GM18502 (cell line): ENCODE results near the gene ATP1A3.

Source experiments
- ATAC-seq: cut with Tn5 transposase; IDR thresholded peaks from one replicate; pipeline ENCODE4 v1.9.1; 2021; ENCODE audit warnings: mild to moderate bottlenecking; ENCODE audit not compliant: unreplicated experiment, poor library complexity

Gene ATP1A3

DNA sequence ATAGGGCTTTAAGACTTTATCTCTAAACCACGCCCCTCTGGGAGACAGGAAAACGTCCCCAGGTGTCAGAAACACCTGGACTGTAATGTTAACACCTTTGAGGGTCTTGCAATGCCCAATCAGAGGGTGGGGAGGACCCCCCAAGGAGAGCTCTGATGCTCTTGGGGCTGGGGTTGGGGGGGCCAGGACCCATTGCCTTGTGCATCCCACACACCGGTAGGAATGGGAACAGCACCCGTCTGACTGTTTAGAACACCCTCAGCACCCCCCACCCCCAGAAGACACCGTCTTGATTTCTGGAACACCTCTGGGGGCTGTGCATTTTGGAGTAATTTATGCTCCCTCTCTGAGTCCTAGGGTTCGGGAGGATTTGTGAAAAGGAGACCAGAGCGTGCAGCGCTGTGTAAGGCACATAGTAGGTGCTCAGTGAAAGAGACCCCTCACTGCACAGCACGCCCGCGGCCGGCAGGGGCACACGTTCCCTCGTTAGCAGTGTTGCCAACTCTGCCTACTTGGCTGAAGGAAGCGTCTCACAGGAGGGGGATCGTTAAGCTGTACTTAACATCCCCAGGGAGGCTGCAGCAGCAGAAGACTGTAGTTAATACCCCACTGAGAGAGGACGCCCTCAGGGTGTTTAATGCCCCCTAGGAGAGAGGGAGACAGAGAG lies 63.0 kb downstream of the ATP1A3 start:
- ATAC-seq, result no peak

GRCh38 chr19:41930322-41930722 lies 63.7 kb downstream of the ATP1A3 start:
- ATAC-seq, result no peak

DNA sequence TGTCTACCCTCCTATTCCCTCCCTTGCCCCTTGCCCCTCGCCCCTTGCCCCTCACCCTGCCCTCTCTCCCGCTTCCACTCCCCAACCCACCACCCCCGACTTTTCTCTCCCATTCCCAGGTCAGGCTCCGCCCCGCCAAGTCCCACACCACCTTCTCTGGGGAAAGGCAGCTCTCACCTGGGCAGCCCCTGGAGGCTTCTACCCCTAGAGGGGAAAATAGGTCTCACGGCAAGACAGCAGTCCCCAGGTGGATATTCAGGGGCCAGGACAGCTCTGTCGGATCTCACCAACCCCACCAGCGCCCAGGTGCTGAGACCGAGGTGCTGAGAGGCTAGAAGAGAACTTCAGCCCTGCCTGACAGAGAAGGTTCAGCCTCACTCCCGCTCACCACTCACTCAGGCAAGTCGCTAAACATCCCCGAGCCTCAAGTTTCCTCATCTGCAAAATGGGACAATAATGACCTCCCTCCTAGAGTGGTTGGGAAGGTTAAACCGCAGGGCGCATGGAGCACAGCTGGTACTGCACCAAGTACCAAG lies 64.4 kb downstream of the ATP1A3 start:
- ATAC-seq, result no peak

- ATAC-seq, result no peak
Measured at GRCh38 chr19:41928754-41929535, 65.1 kb downstream of the ATP1A3 start.

DNA sequence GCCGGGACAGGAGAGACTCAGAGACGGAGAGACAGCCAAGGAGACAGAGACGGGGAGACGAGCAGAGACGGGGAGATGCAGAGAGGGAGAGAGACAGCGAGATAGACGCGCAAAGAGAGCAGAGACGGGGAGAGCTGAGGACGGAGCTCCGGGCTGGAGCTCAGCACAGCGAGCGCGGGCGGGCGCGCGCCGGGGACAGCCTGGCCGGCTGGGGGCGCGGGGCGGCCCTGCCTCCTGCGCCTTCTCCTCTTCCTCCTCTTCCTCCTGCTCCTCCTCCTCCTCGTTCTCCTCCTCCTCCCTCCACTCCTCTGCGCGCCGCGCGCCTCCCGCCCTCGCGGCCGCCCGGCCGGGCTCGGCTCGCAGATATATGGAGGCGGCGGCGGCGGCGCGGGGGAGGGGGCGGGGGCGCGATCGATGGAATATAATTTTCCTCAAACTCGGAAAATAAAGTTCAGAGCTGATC lies 65.8 kb downstream of the ATP1A3 start, which contains the start of gene ERFL:
Gene ERFL, minus strand, starts transcription at position 229 of the 463 bp plus-strand sequence. CDS start 15,530 bp downstream, outside the sequence.
- no peak for ATAC-seq

- no peak for ATAC-seq
Measured at GRCh38 chr19:41927497-41928192, 66.4 kb downstream of the ATP1A3 start.

GRCh38 chr19:41926763-41927496 lies 67.1 kb downstream of the ATP1A3 start:
- ATAC-seq, result no peak

- no peak for ATAC-seq
Measured at GRCh38 chr19:41926028-41926762, 67.8 kb downstream of the ATP1A3 start.

GRCh38 chr19:41925208-41926003 lies 68.6 kb downstream of the ATP1A3 start:
- no peak for ATAC-seq

DNA sequence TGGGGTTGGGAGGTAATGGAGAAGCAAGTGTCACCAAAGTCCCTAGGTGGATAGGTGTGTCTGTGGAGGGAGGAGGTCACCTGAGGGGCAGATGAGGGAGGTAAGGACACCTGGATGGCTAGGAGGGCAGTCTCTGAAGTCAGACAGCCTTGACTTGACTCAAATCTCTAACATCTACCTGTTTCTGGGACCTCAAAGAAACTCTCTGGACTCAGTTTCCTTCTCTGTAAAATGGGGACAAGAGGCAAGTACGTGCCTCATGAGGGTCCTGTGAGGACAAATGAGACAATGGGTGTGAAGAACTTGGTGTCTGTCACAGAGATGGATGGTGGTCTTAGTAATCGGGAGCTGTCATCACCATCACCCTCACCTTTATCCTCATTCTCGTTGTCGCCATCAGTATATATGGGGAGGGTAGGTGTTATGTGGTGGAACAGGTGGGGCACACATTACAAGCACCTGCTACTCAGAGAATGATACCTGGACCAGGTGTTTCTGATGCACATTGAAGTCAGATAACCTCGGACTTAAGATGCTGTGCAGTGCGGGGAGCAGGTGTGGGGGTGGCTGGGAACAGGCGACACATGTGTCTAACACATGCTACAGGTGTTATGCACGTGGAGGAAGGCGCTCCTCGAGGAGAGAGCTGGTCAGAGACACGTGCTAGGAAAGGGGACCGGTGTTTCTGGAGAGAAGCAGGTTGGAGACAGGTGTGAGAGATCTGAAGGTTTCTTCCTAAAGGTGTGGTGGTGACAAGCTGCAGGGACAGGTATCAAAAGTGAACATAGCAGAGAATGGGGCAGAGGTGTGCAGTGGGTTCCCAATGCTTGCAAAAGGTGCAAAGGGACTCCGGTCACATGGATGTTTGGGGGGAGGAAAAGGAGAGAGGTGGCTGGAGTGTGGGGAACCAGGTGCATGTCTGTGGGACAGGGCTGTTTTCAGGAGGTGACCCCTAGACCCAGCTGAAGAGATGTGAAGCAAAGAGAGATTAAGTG lies 69.6 kb downstream of the ATP1A3 start:
- ATAC-seq, result no peak

DNA sequence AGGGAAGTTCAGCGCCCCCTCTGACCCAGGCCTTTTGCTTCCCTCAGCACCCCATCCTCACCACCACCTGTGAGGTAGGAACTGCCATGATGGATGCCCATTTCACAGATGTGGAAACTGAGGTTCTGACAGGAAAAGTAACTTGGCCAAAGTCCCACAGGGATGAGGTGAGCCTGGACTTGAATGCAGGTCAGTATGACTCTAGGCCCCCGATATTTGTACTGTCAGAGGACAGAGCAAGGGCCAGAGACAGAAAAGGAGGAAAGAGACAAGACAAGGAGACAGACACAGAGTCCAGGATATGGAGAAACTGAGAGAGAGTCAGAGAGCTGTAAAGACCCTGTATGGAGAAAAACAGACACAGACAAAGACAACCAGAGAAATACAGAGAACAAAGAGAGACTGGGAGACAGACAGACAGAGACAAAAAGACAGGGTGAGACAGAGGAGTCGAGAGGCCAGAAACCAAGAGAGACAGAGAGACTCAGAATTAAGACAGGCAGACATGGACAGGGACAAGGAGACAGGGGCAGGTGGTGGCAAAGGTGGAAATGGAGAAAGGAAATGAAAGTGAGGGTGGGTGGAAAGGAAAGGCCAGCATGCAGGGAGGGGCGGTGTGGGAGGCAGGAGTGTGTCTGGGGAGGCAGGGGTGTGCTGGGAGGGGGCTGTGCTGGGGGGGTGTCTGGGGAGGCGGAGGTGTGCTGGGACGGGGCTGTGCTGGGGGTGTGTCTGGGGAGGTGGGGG lies 70.8 kb downstream of the ATP1A3 start:
- no peak for ATAC-seq

GRCh38 chr19:41922585-41922984 lies 71.4 kb downstream of the ATP1A3 start:
- no peak for ATAC-seq

DNA sequence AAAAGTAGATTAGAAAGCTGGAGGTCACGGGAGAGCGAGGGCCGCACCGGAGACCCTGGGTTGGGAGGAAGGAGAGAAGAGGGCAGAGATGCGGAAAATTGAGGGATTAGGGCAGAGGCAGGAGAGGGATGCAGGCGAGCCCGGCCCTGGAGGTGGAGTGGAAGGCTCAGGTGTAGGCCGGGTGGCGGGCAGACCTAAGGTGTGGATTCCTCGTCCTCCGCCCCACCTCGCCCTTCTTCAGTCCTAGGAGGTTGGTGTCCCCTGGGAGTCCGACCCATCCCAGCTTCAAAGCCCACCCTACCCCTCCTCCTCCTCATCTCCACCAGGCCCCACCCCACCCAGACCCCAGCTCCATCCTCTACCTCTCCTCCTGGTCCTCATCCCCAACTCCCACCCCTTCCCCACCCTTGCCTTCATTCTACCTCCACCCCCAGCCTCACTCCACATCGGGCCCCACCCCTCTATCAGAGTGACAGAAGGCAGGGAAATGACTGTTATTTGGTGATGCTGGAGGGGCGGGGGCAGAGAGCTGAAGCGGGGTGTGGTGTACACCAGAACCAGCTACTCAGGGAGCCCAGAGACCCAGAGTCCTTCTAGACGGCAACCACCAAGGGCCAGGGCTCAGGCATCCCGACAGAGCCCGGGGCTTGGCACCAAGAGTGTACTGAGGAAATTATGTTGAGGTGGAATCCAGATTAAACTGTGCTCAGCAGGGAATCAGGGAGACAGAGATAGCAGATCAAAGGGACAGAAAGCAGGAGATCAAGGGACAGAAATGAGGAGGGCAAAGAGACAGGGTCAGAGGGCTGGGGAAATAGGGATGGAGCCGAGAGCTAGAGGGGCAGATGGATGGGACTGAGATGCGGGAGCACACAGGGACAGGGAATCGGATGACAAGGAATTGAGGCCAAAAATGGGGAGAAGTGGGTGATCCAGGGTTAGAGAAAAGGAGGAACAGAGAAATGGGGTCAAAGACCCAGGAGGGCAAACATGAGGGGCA lies 72.2 kb downstream of the ATP1A3 start:
- ATAC-seq, result no peak

- no peak for ATAC-seq
Measured at GRCh38 chr19:41920882-41921576, 73.0 kb downstream of the ATP1A3 start.
